ENCODE results near the gene SETBP1.

Gene SETBP1

DNA sequence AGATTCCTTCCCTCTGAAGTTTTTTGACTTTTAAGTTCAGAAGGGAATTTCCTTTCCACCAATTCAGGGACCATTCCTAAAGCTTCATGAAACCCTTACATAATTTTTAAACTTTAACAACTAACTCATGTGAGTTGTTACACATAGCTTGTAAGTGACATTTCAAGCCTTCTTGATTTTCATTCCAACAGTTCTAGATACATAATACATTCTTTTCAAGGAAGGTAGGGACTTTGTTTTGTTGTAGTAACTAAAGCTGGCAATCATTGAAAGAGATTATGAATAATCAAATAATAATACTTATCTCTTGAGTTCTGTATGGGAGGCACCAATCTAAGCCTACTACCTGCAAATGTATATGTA lies 45.4 kb downstream of the SETBP1 start:
- peak overlapping the region; percentile 62; the same call in 1 of the 2 replicates for H3K9ac ChIP-seq (ENCODE audit: low read length)
- H3K4me3 ChIP-seq (ENCODE audit: low read depth, low read length, poor library complexity, severe bottlenecking): no peak overlapping the region
- H3K9me2 ChIP-seq (ENCODE audit: low read depth, low read length): no peaks in the 10 kb centered on the region
- H3K36me3 ChIP-seq (ENCODE audit: insufficient read depth, low read length): no peaks in the 10 kb centered on the region
- no peaks in the 10 kb centered on the region for H3K79me2 ChIP-seq (ENCODE audit: insufficient read depth, low read length)
- TF ChIP-seq EZH2 (IDR thresholded peaks at IDR 0.05; ENCODE audit: borderline replicate concordance, low read length): no peak
- TF ChIP-seq, protein P1, sequence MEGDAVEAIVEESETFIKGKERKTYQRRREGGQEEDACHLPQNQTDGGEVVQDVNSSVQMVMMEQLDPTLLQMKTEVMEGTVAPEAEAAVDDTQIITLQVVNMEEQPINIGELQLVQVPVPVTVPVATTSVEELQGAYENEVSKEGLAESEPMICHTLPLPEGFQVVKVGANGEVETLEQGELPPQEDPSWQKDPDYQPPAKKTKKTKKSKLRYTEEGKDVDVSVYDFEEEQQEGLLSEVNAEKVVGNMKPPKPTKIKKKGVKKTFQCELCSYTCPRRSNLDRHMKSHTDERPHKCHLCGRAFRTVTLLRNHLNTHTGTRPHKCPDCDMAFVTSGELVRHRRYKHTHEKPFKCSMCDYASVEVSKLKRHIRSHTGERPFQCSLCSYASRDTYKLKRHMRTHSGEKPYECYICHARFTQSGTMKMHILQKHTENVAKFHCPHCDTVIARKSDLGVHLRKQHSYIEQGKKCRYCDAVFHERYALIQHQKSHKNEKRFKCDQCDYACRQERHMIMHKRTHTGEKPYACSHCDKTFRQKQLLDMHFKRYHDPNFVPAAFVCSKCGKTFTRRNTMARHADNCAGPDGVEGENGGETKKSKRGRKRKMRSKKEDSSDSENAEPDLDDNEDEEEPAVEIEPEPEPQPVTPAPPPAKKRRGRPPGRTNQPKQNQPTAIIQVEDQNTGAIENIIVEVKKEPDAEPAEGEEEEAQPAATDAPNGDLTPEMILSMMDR (IDR thresholded peaks at IDR 0.05; ENCODE audit: low read length): no peak
- H3K27me3 ChIP-seq (ENCODE audit: insufficient read depth, low read length): no peaks in the 10 kb centered on the region
- no peaks in the 10 kb centered on the region for H3K9me3 ChIP-seq (ENCODE audit: low read length)
- peak overlapping the region; percentile 56 for H3K4me2 ChIP-seq (ENCODE audit: low read length)
- H2AFZ ChIP-seq (ENCODE audit: low read length): no peak overlapping the region
- no peaks in the 10 kb centered on the region for H4K20me1 ChIP-seq (ENCODE audit: insufficient read depth, low read length)
- H3F3A ChIP-seq (ENCODE audit: insufficient read depth, low read length): no peaks in the 10 kb centered on the region
- H3K4me1 ChIP-seq (ENCODE audit: insufficient read depth, low read length, severe bottlenecking): peaks cover 87% of the 10 kb centered on the region
- H3K27ac ChIP-seq (ENCODE audit: low read depth, low read length, poor library complexity, severe bottlenecking): peak overlapping the region; percentile 93

DNA sequence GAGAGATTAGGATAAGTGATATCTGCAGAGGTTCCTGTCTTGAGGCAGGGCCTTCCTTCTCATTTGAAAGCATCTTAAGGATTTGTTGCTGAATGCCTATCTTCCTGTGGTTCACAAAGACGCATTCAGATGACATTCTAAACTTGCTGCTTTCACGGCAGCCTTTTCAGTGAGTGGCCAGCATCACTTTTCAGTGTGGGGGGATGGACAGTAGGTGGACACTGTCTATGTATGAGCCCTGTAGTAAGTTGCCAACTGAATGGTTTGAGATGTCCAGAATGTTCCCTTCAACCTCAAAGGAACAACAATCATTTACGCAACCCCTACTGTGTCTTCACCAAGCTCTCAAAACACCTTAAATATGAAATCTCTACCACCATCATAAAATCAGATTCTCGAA lies 46.6 kb downstream of the SETBP1 start:
- Histone ChIP-seq H2AFZ (ENCODE audit: low read length) (no peak overlapping the region), H3K27me3 (ENCODE audit: insufficient read depth, low read length) (no peaks in the 10 kb centered on the region), H3K9me3 (ENCODE audit: low read length) (no peaks in the 10 kb centered on the region), H3K27ac (ENCODE audit: low read depth, low read length, poor library complexity, severe bottlenecking) (no peak overlapping the region), H3F3A (ENCODE audit: insufficient read depth, low read length) (no peaks in the 10 kb centered on the region), H4K20me1 (ENCODE audit: insufficient read depth, low read length) (no peaks in the 10 kb centered on the region), H3K4me2 (ENCODE audit: low read length) (no peak overlapping the region), H3K36me3 (ENCODE audit: insufficient read depth, low read length) (no peaks in the 10 kb centered on the region; the same call in 1 of the 2 replicates), H3K4me3 (ENCODE audit: low read depth, low read length, poor library complexity, severe bottlenecking) (no peak overlapping the region), H3K9me2 (ENCODE audit: low read depth, low read length) (no peaks in the 10 kb centered on the region), H3K4me1 (ENCODE audit: insufficient read depth, low read length, severe bottlenecking) (peaks cover 87% of the 10 kb centered on the region), H3K79me2 (ENCODE audit: insufficient read depth, low read length) (no peaks in the 10 kb centered on the region), H3K9ac (ENCODE audit: low read length) (no peak overlapping the region)
- TF ChIP-seq, protein P1 (IDR thresholded peaks at IDR 0.05; ENCODE audit: low read length): no peak
- TF ChIP-seq EZH2 (IDR thresholded peaks at IDR 0.05; ENCODE audit: borderline replicate concordance, low read length): no peak

DNA sequence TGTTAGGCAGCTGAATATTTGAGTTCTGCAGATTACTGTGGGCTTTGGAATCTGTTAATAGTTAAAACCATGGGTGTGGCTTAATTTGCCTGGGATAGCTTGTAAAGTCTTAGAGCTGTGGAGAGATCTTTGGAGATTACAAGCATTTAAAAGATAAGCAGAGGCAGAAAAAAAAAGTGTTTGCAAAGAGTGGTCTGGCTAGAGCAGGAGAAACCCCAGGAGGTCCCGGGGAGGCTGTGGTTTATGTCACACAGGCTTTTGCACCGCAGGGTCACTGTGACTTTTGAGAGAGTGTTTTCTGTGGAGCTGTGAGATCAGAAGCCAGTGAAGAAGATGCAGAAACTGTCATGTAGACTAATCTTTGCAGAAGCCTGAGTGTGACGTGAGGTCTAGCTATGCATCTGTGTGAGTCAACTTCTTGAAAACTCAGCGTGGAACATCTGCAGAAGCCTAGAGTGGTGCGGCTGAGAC lies 49.0 kb downstream of the SETBP1 start:
- no peaks in the 10 kb centered on the region for H3F3A ChIP-seq (ENCODE audit: insufficient read depth, low read length)
- H3K36me3 ChIP-seq (ENCODE audit: insufficient read depth, low read length): no peaks in the 10 kb centered on the region; the same call in 1 of the 2 replicates
- H3K79me2 ChIP-seq (ENCODE audit: insufficient read depth, low read length): no peaks in the 10 kb centered on the region
- H3K4me3 ChIP-seq (ENCODE audit: low read depth, low read length, poor library complexity, severe bottlenecking): no peak overlapping the region
- no peaks in the 10 kb centered on the region for H4K20me1 ChIP-seq (ENCODE audit: insufficient read depth, low read length)
- peak overlapping the region; percentile 2; the same call in 1 of the 2 replicates for H3K4me2 ChIP-seq (ENCODE audit: low read length)
- peaks cover 76% of the 10 kb centered on the region for H3K4me1 ChIP-seq (ENCODE audit: insufficient read depth, low read length, severe bottlenecking)
- no peaks in the 10 kb centered on the region for H3K9me3 ChIP-seq (ENCODE audit: low read length)
- no peaks in the 10 kb centered on the region for H3K27me3 ChIP-seq (ENCODE audit: insufficient read depth, low read length)
- H3K9ac ChIP-seq (ENCODE audit: low read length): no peak overlapping the region
- peak overlapping the region; percentile 92 for H3K27ac ChIP-seq (ENCODE audit: low read depth, low read length, poor library complexity, severe bottlenecking)
- no peaks in the 10 kb centered on the region for H3K9me2 ChIP-seq (ENCODE audit: low read depth, low read length)
- no peak overlapping the region for H2AFZ ChIP-seq (ENCODE audit: low read length)
- TF ChIP-seq, protein P1 (IDR thresholded peaks at IDR 0.05; ENCODE audit: low read length): no peak
- TF ChIP-seq EZH2 (IDR thresholded peaks at IDR 0.05; ENCODE audit: borderline replicate concordance, low read length): no peak
